ENCODE data around the gene HDAC4.

GRCh38 chr2:239264838-239265651 lies 135.8 kb downstream of the HDAC4 start:
- TF ChIP-seq CTCF (IDR thresholded peaks at IDR 0.05) (no peak), EZH2 (IDR thresholded peaks at IDR 0.05; ENCODE audit: borderline replicate concordance, insufficient read depth, low read depth, low read length, poor library complexity, severe bottlenecking) (no peak)
